Skin of body (tissue), 2 donors: Measurements from ENCODE around the gene ANKRD13C. TPM values are rescaled to one million over a fixed set of nuclear protein-coding genes. Genes with fewer than 3 reads are reported as not detected.
"Not testable (repeated sequence)": the region's sequence is repeated elsewhere in the genome, so short reads cannot be mapped to it uniquely, and the experiment has no call there.

Source experiments
- DNase-seq: peaks from one replicate; lab custom pipeline; 2025; lab: John Stamatoyannopoulos, UW
- total RNA-seq: library from RNA; depleted of rRNA; stranded (reverse); fragments of >200 nt; gene quantifications from one replicate; pipeline ENCODE4 v1.2.3, GENCODE V29; 2014

ANKRD13C gene
- total RNA-seq: 40.0 TPM

DNA sequence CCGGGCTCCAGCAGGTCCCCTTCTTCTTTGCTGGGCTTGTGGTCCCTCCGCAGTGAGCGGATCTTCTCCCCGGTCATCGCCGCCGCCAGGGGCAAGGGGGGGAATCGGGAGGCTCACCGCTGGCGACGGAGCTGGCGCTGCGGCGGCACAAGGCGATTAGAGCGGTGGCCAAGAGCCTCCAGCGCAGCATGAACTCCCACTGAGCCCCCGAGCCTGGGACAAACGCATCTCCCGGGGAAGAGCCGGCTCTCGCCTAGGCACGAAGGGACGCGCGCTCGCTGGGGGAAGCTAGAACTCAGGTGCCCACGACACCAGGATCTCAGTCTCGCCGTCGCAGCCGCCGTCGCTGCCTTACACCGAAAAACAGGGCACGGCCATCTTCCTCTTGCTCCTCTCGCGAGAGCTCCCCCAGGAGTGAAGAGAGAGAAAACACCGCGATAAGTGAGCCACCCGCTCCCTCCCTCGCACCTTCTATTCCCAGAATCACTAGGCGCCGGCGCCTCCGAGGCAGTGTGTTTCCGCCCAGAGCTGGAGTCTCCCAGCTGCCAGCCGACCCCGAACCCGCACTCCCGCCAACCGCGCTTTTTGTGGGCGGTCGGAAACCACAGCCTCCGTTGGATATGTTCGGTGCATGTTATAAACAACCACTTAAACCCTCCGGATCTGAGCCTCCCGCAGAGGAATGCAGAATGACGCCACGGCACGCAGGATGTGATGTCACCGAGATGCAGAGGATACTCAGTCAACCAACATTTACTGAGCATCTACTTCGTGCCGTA lies at the start of gene ANKRD13C:
TSS of gene ANKRD13C (minus strand) at position 391 of the 779 bp plus-strand sequence. CDS start at position 77, 314 bp downstream.
- DNase-seq: peak; percentile 95

- no peak for DNase-seq
Measured at GRCh38 chr1:70403759-70404158, 49.2 kb upstream of the ANKRD13C start.

DNA sequence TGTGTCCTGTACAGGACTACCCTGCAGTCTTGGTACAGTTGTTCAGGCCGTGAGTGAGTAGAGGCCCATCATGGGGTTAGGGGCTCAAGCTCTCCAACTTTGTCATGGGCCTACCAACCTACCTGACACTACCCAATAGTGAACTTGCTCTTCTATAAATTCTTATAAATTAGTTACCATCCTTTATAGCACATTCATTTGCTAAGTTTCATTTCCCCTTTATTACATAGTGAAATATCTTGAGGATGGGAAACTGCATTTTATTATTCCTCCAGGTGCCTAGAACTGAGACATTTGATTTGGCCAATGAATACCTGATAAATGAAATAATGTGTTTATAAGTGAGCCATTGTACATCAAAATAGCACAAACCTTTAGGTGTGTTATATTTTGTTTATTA lies 47.5 kb upstream of the ANKRD13C start:
- DNase-seq: no peak

DNA sequence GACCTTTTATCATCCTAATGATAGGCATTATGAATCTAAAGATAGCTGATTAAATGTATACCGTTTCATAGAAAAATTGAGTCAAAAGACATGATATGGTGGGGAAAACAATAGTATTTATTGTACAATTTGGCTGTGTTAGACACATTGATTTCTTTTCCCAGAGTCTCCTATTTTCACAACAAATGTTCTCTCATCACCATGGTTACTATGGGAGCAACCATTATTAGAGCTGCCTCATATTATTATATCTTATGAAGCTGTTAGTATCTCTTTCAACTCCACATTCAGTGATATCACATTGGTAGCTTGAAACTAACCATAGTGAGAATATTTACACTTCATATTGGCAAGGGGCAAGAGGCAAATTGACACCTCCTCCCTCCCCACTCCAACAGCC lies 45.8 kb upstream of the ANKRD13C start:
- no peak for DNase-seq

DNA sequence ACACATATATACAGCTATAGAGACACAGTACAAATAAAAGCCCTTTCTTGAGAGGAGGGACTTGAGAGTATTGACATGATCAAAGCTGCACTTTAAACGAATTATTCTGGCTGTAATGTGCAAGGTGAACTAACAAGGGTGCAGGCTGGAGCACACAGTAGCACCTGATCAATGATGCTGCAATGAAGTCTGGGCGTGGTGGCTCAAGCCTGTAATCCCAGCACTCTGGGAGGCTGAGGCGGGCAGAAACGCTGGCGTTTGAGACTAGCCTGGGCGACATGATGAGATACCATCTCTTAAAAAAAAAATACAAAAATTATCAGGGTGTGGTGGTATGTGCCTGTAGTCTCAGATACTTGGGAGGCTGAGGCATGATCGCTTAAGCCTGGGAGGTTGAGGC lies 42.5 kb upstream of the ANKRD13C start:
- DNase-seq: no peak

DNA sequence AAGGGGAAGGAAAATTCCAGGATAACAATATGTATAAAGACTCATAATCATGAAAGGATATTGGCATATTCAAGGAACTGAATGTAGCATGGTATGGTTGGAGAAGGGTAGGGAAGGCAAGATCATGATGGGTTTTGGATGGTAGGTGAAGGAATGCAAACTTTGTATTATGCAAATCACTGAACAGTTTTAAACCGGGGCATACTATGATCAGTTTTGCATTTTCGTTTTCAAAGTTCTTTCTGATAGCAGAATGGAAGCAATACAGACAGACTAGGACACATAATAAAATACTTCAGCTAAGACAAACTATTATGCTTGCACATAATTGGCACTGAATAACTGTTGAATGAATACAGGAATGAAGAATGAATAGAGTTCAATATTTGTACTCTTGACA lies 42.1 kb upstream of the ANKRD13C start:
- DNase-seq: no peak

DNA sequence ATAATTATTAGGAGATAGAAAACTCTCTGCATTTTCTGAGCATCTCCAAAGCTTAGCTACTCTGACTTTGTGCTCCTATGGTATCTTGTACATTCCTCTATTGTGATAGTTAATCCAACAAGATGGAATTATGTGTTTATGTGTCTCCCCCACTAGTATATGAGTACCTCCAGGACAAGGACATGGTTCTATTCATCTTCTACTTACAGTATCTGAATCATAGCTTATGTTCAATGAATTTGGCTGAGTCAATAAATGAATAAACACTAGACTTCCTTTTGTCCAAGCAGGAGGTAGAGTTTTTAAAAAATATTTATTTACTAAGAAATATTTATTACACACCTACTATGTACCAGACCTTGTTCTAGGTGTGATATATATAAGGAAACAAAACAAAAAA lies 38.1 kb upstream of the ANKRD13C start:
- DNase-seq: no peak

GRCh38 chr1:70387507-70387906 lies 33.0 kb upstream of the ANKRD13C start:
- no peak for DNase-seq

DNA sequence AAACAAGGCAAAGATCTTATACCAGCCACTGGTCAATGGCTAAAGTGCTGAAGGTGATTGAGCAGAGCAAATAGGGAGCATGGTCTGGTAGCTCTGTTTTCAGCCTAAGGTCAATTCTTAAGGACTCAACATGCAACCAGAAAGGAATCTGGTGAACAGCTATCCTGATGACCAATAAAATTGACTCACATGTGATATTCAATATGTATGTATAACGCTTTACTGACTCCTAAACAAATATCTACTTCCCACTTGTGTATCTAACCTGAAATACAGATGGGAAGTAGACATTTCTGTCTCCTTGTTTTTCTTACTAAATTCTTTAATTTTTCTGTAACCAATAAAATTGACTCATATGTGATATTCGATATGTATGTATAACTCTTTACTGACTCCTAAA lies 31.6 kb upstream of the ANKRD13C start:
- DNase-seq: no peak

- DNase-seq: no peak
Measured at GRCh38 chr1:70385477-70385876, 31.0 kb upstream of the ANKRD13C start.

DNA sequence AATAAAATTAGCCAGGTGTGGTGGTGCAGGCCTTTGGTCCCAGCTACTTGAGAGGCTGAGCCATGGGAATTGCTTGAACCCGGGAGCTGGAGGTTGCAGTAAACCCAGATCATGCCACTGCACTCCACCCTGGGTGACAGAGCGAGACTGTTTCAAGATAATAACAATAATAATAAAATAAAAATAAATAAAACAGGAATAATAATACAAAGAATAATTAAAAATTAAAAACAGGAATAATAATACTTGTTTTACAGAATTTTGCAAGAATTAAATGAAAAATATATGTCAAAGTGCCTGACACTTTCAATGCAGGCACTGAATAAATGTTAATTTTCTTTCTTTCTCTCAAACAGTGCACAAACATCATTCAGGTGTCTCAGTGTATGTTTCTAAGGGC lies 30.0 kb upstream of the ANKRD13C start:
- no peak for DNase-seq

DNA sequence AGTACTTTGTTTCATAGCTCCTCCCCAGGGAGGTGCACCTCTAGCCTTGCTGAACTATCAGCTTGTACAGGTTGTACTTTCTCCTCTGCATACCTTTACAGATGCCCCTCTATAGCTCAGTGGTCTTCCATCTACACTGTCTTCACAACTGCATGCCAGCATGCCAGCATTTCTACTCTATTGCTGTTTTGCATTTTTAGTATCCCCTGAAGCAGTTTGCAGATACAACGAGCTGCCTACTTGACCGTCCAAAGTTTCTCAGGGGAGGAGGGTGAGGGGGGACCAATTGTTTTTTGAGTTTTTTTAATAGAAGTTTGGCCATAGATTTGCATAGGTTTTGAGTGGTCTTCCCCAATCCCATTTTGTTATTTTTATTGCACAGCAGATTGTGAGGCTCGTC lies 29.0 kb upstream of the ANKRD13C start:
- no peak for DNase-seq

GRCh38 chr1:70382682-70383081 lies 28.2 kb upstream of the ANKRD13C start:
- DNase-seq: no peak

DNA sequence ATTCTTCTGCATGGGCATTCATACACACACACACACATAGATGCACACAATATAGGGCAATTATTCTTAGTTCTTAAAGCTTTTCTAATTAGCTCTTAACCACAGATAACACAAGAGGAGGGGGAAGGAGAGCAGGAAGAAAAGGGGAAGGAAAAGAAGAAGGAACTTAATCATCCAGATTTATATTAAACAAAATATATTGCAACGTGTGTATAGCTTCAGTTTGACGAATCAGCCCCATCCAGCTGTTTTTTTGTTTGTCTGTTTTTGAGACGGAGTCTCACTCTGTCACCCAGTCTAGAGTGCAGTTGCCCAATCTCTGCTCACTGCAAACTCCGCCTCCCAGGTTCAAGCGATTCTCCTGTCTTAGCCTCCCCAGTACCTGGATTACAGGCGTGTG lies 21.7 kb upstream of the ANKRD13C start:
- no peak for DNase-seq

DNA sequence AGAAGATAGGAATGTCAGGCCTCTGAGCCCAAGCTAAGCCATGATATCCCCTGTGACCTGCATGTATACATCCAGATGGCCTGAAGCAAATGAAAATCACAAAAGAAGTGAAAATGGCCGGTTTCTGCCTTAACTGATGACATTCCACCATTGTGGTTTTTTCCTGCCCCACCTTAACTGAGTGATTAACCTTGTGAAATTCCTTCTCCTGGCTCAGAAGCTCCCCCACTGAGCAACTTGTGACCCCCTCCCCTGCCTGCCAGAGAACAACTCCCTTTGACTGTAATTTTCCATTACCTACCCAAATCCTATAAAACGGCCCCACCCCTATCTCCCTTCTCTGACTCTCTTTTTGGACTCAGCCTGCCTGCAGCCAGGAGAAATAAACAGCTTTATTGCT lies 19.1 kb upstream of the ANKRD13C start:
- DNase-seq: not testable (repeated sequence)

- no peak for DNase-seq
Measured at GRCh38 chr1:70372426-70372825, 17.9 kb upstream of the ANKRD13C start.

GRCh38 chr1:70371586-70371985 lies 17.1 kb upstream of the ANKRD13C start:
- not testable (repeated sequence) for DNase-seq

DNA sequence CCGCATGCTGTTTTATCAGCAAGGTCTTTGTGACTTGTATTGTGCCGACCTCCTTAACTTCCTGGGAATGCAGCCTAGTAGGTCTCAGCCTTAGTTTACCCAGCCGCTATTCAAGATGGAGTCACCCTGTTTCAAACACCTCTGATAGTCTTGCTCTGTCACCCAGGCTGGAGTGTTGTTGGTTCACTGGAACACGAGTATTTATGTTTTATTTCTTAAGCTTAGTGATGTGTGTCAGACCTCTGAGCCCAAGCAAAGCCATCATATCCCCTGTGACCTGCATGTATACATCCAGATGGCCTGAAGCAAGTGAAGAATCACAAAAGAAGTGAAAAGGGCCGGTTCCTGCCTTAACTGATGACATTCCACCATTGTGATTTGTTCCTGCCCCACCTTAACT lies 12.9 kb upstream of the ANKRD13C start:
- not testable (repeated sequence) for DNase-seq

DNA sequence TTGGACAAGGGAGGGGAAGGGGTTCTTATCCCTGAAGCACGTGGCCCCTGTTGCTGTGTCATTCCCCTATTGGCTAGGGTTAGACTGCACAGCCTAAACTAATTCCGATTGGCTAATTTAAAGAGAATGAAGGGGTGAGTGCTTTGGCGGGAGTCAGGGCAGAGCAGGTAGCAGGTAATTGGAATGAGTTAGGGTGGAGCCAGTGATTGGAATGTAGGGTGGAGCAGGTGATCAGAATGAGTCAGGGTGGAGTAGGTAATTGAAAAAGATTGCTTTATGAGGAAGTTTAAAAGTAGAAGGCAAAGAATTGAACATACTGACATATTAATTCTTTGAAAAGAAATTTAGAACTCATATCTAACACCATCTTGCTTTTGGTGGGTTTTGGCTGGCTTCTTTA lies 12.5 kb upstream of the ANKRD13C start:
- not testable (repeated sequence) for DNase-seq

DNA sequence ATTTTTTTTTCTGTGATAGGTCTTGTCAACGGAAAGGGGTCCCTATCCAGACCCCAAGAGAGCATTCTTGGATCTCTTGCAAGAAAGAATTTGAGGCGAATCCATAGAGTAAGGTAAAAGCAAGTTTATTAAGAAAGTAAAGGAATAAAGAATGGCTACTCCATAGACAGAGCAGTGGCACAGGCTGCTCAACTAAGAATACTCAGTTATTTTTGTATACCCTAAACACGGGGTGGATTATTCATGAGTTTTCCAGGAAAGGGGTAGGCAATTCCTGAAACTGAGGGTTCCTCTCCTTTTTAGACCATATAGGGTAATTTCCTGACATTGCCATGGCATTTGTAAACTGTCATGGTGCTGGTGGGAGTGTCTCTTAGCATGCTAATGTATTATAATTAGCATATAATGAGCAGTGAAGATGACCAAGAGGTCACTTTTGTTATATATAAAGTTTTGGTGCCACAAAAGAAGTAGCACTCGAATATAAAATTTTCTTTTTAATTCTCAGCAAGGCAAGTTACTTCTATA lies 12.0 kb upstream of the ANKRD13C start:
- DNase-seq: not testable (repeated sequence)

- no peak for DNase-seq
Measured at GRCh38 chr1:70364439-70364838, 9.9 kb upstream of the ANKRD13C start.

- DNase-seq: peak; percentile 37
Measured at GRCh38 chr1:70361727-70362398, 7.3 kb upstream of the ANKRD13C start.

- DNase-seq: no peak
Measured at GRCh38 chr1:70360321-70360720, 5.8 kb upstream of the ANKRD13C start.
